NCI-H146 (cell line): Measurements from ENCODE around the gene SLC25A11.
A peak's percentile ranks its signal among the peaks of the same experiment; 100 is the strongest.

Experiments
- DNase-seq: peaks from one replicate; lab custom pipeline; 2025; lab: John Stamatoyannopoulos, UW

SLC25A11 gene

GRCh38 chr17:4966844-4967538 lies 27.1 kb upstream of the SLC25A11 start:
- DNase-seq = peak; percentile 99

GRCh38 chr17:4965311-4965986 lies 25.6 kb upstream of the SLC25A11 start:
- no peak for DNase-seq

- no peak for DNase-seq
Measured at GRCh38 chr17:4960279-4960922, 20.6 kb upstream of the SLC25A11 start.

GRCh38 chr17:4959261-4959965 lies 19.6 kb upstream of the SLC25A11 start:
- DNase-seq = no peak

- no peak for DNase-seq
Measured at GRCh38 chr17:4958102-4958501, 18.3 kb upstream of the SLC25A11 start.

GRCh38 chr17:4956493-4957061 lies 16.7 kb upstream of the SLC25A11 start:
- DNase-seq = no peak

- DNase-seq = no peak
Measured at GRCh38 chr17:4955091-4955490, 15.2 kb upstream of the SLC25A11 start.

- DNase-seq = no peak
Measured at GRCh38 chr17:4953451-4953961, 13.7 kb upstream of the SLC25A11 start.

GRCh38 chr17:4951486-4951885 lies 11.6 kb upstream of the SLC25A11 start:
- no peak for DNase-seq

GRCh38 chr17:4950746-4951204 lies 10.9 kb upstream of the SLC25A11 start, which contains the start of gene ENO3:
ENO3 (plus strand) TSS chr17:4951119; CDS start chr17:4951830, 711 bp downstream.
- peak; percentile 42 for DNase-seq

- DNase-seq = peak; percentile 69
Measured at GRCh38 chr17:4950075-4950745, 10.4 kb upstream of the SLC25A11 start.

- peak; percentile 82 for DNase-seq
Measured at GRCh38 chr17:4949321-4950074, 9.7 kb upstream of the SLC25A11 start.

- DNase-seq = peak; percentile 87
Measured at GRCh38 chr17:4948931-4949320, 9.1 kb upstream of the SLC25A11 start.

GRCh38 chr17:4948166-4948930 lies 8.5 kb upstream of the SLC25A11 start, which contains the start of gene PFN1:
PFN1 (minus strand) TSS chr17:4948530; CDS start chr17:4948394, 136 bp downstream.
- peak; percentile 90 for DNase-seq

- peak; percentile 50 for DNase-seq
Measured at GRCh38 chr17:4947411-4948165, 7.7 kb upstream of the SLC25A11 start.

GRCh38 chr17:4947010-4947410 lies 7.2 kb upstream of the SLC25A11 start:
- peak; percentile 42 for DNase-seq

- no peak for DNase-seq
Measured at GRCh38 chr17:4946312-4946976, 6.6 kb upstream of the SLC25A11 start.

GRCh38 chr17:4945944-4946280 lies 6.1 kb upstream of the SLC25A11 start:
- no peak for DNase-seq
